ENCODE measurements around the gene TGFB1I1. TPM values are rescaled to one million over a fixed set of nuclear protein-coding genes. Genes with fewer than 3 reads are reported as not detected.
A peak's percentile ranks its signal among the peaks of the same experiment; 100 is the strongest.

Gene TGFB1I1
- total RNA-seq, 1 experiment from 2014 or later: 4.3 TPM

GRCh38 chr16:31458844-31459686 is 12.9 kb upstream of the TGFB1I1 start, which contains the start of gene ARMC5:
Gene ARMC5, plus strand, starts transcription at chr16:31459501. Its CDS starts 24 bp downstream, at chr16:31459525.
- peaks cover 8% of the 10 kb centered on the region; the same call in 1 of the 2 replicates for H3K36me3 Mint-ChIP-seq
- ATAC-seq (peak; percentile 77), DNase-seq (ENCODE audit: low spot score) (peak; percentile 97)
- peak within 1 kb of the TSS; percentile 93 for H3K27ac Mint-ChIP-seq
- H3K9me3 Mint-ChIP-seq: no peaks in the 10 kb centered on the region
- ChIA-PET CTCF (interaction anchor here (0.5 to 12.2 kb wide), 24 partner anchors 8 to 474 kb away, joined by 3 to 221 read pairs (median 7); partner anchors contain the start of genes HSD3B7, PYDC1, SLC5A2 and TGFB1I1), POLR2A (interaction anchor here (0.7 to 3.4 kb wide), 7 partner anchors 13 to 476 kb away, joined by 3 to 13 read pairs (median 6); partner anchors contain the start of genes TGFB1I1 and ZNF843)
- H3K27me3 Mint-ChIP-seq (ENCODE audit: low read depth): no peaks in the 10 kb centered on the region
- H3K4me1 Mint-ChIP-seq: peaks cover 29% of the 10 kb centered on the region
- peak within 1 kb of the TSS; percentile 88 for H3K4me3 Mint-ChIP-seq
- TF ChIP-seq NFATC4 (CRISPR knock-in tag; IDR thresholded peaks at IDR 0.05) (no peak), ZNF281 (CRISPR knock-in tag; IDR thresholded peaks at IDR 0.05) (peak; percentile 45; the same call in 1 of the 2 replicates), AFF4 (CRISPR knock-in tag; IDR thresholded peaks at IDR 0.05; ENCODE audit: borderline replicate concordance) (no peak), GABPB1 (CRISPR knock-in tag; IDR thresholded peaks at IDR 0.05) (peak; percentile 97), ZNF396 (CRISPR knock-in tag; IDR thresholded peaks at IDR 0.05; ENCODE audit: borderline replicate concordance) (no peak), GRHL2 (CRISPR knock-in tag; IDR thresholded peaks at IDR 0.05; ENCODE audit: insufficient replicate concordance, severe bottlenecking) (no peak), ZNF512 (CRISPR knock-in tag; IDR thresholded peaks at IDR 0.05; ENCODE audit: borderline replicate concordance) (no peak), USF1 (CRISPR knock-in tag; IDR thresholded peaks at IDR 0.05) (0 out of 2 replicates have a peak, but pooled peaks have one; percentile 17), TCF7 (CRISPR knock-in tag; IDR thresholded peaks at IDR 0.05; ENCODE audit: low read depth) (no peak), E2F4 (CRISPR knock-in tag; IDR thresholded peaks at IDR 0.05; ENCODE audit: borderline replicate concordance, low read depth) (no peak; the same call in 1 of the 2 replicates), MXD4 (CRISPR knock-in tag; IDR thresholded peaks at IDR 0.05; ENCODE audit: borderline replicate concordance) (no peak), NFYB (CRISPR knock-in tag; conservative IDR thresholded peaks at IDR 0.05; ENCODE audit: low read depth) (no peak), ATF2 (CRISPR knock-in tag; IDR thresholded peaks at IDR 0.05; ENCODE audit: borderline replicate concordance, low read depth) (no peak), TEAD4 (CRISPR knock-in tag; IDR thresholded peaks at IDR 0.05) (peak; percentile 48; the same call in 1 of the 2 replicates), NR2C2 (CRISPR knock-in tag; IDR thresholded peaks at IDR 0.05) (no peak; the same call in 1 of the 2 replicates), JUN (CRISPR knock-in tag; IDR thresholded peaks at IDR 0.05) (no peak; the same call in 1 of the 2 replicates), ZBTB43 (CRISPR knock-in tag; IDR thresholded peaks at IDR 0.05) (peak; percentile 91), FOXP1 (CRISPR knock-in tag; IDR thresholded peaks at IDR 0.05; ENCODE audit: borderline replicate concordance) (peak; percentile 80), ZMAT4 (CRISPR knock-in tag; IDR thresholded peaks at IDR 0.05) (no peak), RELA (CRISPR knock-in tag; IDR thresholded peaks at IDR 0.05; ENCODE audit: borderline replicate concordance) (peak; percentile 72; the same call in 1 of the 2 replicates)

Measured in WTC11 (cell line).